ENCODE measurements around the gene ALDH8A1. TPM values are rescaled to one million over a fixed set of nuclear protein-coding genes. Genes with fewer than 3 reads are reported as not detected.

Gene ALDH8A1
- polyA plus RNA-seq, 1 donor (not counting 4 experiments of a cell fraction or from before 2014, with no cell fraction given): 0.66 TPM

- no peaks in the 10 kb centered on the region for H4K20me1 ChIP-seq (ENCODE audit: control insufficient read depth, extremely low read depth, insufficient read depth, low read length)
- no peak overlapping the region for H3K4me3 ChIP-seq (ENCODE audit: control insufficient read depth in 2 of 3, extremely low read depth in 1 of 3, insufficient read depth in 2 of 3, low read depth in 1 of 3, low read length in 3 of 3)
- peaks cover 0 to 3% of the 10 kb centered on the region in 2 experiments for H3K36me3 ChIP-seq (ENCODE audit: control insufficient read depth in 2 of 2, extremely low read depth in 1 of 2, insufficient read depth in 2 of 2, low read length in 2 of 2)
- dilution Hi-C loops (cut with MboI; ENCODE audit: extremely low pct_ligation_motif_present, low sequenced_read_pairs): no loop called here
- DNase-seq (ENCODE audit: low read depth, low spot score) (no peak), FAIRE-seq (no peak)
- H3K4me1 ChIP-seq (ENCODE audit: control insufficient read depth, extremely low read depth, insufficient read depth, low read length): peaks cover 15% of the 10 kb centered on the region
- TF ChIP-seq, protein P1, sequence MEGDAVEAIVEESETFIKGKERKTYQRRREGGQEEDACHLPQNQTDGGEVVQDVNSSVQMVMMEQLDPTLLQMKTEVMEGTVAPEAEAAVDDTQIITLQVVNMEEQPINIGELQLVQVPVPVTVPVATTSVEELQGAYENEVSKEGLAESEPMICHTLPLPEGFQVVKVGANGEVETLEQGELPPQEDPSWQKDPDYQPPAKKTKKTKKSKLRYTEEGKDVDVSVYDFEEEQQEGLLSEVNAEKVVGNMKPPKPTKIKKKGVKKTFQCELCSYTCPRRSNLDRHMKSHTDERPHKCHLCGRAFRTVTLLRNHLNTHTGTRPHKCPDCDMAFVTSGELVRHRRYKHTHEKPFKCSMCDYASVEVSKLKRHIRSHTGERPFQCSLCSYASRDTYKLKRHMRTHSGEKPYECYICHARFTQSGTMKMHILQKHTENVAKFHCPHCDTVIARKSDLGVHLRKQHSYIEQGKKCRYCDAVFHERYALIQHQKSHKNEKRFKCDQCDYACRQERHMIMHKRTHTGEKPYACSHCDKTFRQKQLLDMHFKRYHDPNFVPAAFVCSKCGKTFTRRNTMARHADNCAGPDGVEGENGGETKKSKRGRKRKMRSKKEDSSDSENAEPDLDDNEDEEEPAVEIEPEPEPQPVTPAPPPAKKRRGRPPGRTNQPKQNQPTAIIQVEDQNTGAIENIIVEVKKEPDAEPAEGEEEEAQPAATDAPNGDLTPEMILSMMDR (optimal IDR thresholded peaks at IDR 0.05 in 1 of 3, IDR thresholded peaks at IDR 0.05 in 1 of 3, conservative IDR thresholded peaks at IDR 0.05 in 1 of 3; ENCODE audit: extremely low read depth in 1 of 3, insufficient read depth in 2 of 3, low read length in 3 of 3): no peak
- TF ChIP-seq EZH2 (IDR thresholded peaks at IDR 0.05; ENCODE audit: low read length): no peak
- no peaks in the 10 kb centered on the region for H3K79me2 ChIP-seq (ENCODE audit: control insufficient read depth, insufficient read depth, low read length)
- no peak overlapping the region for H3K9ac ChIP-seq (ENCODE audit: control insufficient read depth, extremely low read depth, insufficient read depth, low read length)
- no peak overlapping the region for H3K4me2 ChIP-seq (ENCODE audit: control insufficient read depth, extremely low read depth, insufficient read depth, low read depth, low read length)
- no peaks in the 10 kb centered on the region for H3K27me3 ChIP-seq (ENCODE audit: control insufficient read depth, extremely low read depth, insufficient read depth, low read length)
- no peak overlapping the region for H2AFZ ChIP-seq (ENCODE audit: control insufficient read depth, low read length)
- H3K27ac ChIP-seq (ENCODE audit: control insufficient read depth, insufficient read depth, low read length): no peak overlapping the region
- H3K9me3 ChIP-seq (ENCODE audit: control insufficient read depth, low read depth, low read length): no peaks in the 10 kb centered on the region
- H3K9me1 ChIP-seq (ENCODE audit: control insufficient read depth, extremely low read depth, insufficient read depth, low read length): no peaks in the 10 kb centered on the region
These were observed 11.5 kb upstream of the ALDH8A1 start for GRCh38 chr6:134961366-134961765.

GRCh38 chr6:134959603-134960002 is 9.7 kb upstream of the ALDH8A1 start:
- dilution Hi-C loops (cut with MboI; ENCODE audit: extremely low pct_ligation_motif_present, low sequenced_read_pairs): no loop called here

More at GRCh38 chr6:134959603-134960002, 9.7 kb upstream of the ALDH8A1 start:
- no peaks in the 10 kb centered on the region for H3K9me1 ChIP-seq (ENCODE audit: control insufficient read depth, extremely low read depth, insufficient read depth, low read length)
- H3K27ac ChIP-seq (ENCODE audit: control insufficient read depth, insufficient read depth, low read length): no peak overlapping the region
- H3K9me3 ChIP-seq (ENCODE audit: control insufficient read depth, low read depth, low read length): no peaks in the 10 kb centered on the region
- no peak overlapping the region for H3K9ac ChIP-seq (ENCODE audit: control insufficient read depth, extremely low read depth, insufficient read depth, low read length)
- TF ChIP-seq, protein P1 (optimal IDR thresholded peaks at IDR 0.05 in 1 of 3, IDR thresholded peaks at IDR 0.05 in 1 of 3, conservative IDR thresholded peaks at IDR 0.05 in 1 of 3; ENCODE audit: extremely low read depth in 1 of 3, insufficient read depth in 2 of 3, low read length in 3 of 3): no peak
- TF ChIP-seq EZH2 (IDR thresholded peaks at IDR 0.05; ENCODE audit: low read length): no peak
- H3K4me2 ChIP-seq (ENCODE audit: control insufficient read depth, extremely low read depth, insufficient read depth, low read depth, low read length): no peak overlapping the region
- H3K27me3 ChIP-seq (ENCODE audit: control insufficient read depth, extremely low read depth, insufficient read depth, low read length): no peaks in the 10 kb centered on the region
- H3K36me3 ChIP-seq (ENCODE audit: control insufficient read depth in 2 of 2, extremely low read depth in 1 of 2, insufficient read depth in 2 of 2, low read length in 2 of 2): peaks cover 0 to 1% of the 10 kb centered on the region in 2 experiments
- H3K4me3 ChIP-seq (ENCODE audit: control insufficient read depth in 2 of 3, extremely low read depth in 1 of 3, insufficient read depth in 2 of 3, low read depth in 1 of 3, low read length in 3 of 3): no peak overlapping the region
- DNase-seq (ENCODE audit: low read depth, low spot score) (no peak), FAIRE-seq (no peak)
- H3K79me2 ChIP-seq (ENCODE audit: control insufficient read depth, insufficient read depth, low read length): no peaks in the 10 kb centered on the region
- H3K4me1 ChIP-seq (ENCODE audit: control insufficient read depth, extremely low read depth, insufficient read depth, low read length): peaks cover 15% of the 10 kb centered on the region
- H4K20me1 ChIP-seq (ENCODE audit: control insufficient read depth, extremely low read depth, insufficient read depth, low read length): no peaks in the 10 kb centered on the region
- H2AFZ ChIP-seq (ENCODE audit: control insufficient read depth, low read length): no peak overlapping the region

Measured in keratinocyte (primary cell).